ENCODE data around the gene ITPRID1.

DNA sequence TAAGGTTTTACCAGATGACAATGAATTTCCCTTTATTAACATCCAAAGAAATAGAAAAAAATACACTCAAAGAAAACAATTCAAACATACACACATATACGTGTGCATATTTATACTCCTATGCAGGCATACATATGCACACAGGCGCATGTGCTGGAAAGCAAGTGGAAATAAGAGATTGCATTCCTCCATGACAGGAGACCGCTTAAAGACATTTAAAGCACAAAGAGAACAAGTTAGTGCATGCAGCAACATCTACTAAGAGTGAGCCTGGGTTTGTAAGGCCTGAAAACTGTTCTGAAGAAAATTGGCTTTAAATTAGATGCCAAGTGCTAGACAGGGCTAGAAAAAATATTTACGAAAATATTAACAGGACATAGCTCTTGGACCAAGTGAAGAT, 133.1 kb downstream of the ITPRID1 start:
- no peak for TF ChIP-seq POLR2A (IDR thresholded peaks at IDR 0.05)
- no peak for TF ChIP-seq POLR2AphosphoS5 (IDR thresholded peaks at IDR 0.05)
- TF ChIP-seq, protein P1, sequence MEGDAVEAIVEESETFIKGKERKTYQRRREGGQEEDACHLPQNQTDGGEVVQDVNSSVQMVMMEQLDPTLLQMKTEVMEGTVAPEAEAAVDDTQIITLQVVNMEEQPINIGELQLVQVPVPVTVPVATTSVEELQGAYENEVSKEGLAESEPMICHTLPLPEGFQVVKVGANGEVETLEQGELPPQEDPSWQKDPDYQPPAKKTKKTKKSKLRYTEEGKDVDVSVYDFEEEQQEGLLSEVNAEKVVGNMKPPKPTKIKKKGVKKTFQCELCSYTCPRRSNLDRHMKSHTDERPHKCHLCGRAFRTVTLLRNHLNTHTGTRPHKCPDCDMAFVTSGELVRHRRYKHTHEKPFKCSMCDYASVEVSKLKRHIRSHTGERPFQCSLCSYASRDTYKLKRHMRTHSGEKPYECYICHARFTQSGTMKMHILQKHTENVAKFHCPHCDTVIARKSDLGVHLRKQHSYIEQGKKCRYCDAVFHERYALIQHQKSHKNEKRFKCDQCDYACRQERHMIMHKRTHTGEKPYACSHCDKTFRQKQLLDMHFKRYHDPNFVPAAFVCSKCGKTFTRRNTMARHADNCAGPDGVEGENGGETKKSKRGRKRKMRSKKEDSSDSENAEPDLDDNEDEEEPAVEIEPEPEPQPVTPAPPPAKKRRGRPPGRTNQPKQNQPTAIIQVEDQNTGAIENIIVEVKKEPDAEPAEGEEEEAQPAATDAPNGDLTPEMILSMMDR (IDR thresholded peaks at IDR 0.05 in 8 of 11, conservative IDR thresholded peaks at IDR 0.05 in 3 of 11) = no peak
